GM21723 (cell line): ENCODE data around the gene LPCAT3.
A peak's percentile ranks its signal among the peaks of the same experiment; 100 is the strongest.
"Not testable (repeated sequence)": the region's sequence is repeated elsewhere in the genome, so short reads cannot be mapped to it uniquely, and the experiment has no call there.

Experiments
- ATAC-seq: cut with Tn5 transposase; IDR thresholded peaks from one replicate; pipeline ENCODE4 v1.9.1; 2021; ENCODE audit warnings: mild to moderate bottlenecking, moderate library complexity; ENCODE audit not compliant: unreplicated experiment

Gene LPCAT3

GRCh38 chr12:7037411-7037810, 19.1 kb upstream of the LPCAT3 start:
- ATAC-seq, result not testable (repeated sequence)

- ATAC-seq, result no peak
These were observed 17.2 kb upstream of the LPCAT3 start for GRCh38 chr12:7035463-7035862.

GRCh38 chr12:7034464-7034863, 16.2 kb upstream of the LPCAT3 start:
- ATAC-seq, result no peak

GRCh38 chr12:7032990-7033389, 14.7 kb upstream of the LPCAT3 start:
- ATAC-seq, result no peak

GRCh38 chr12:7031306-7031705, 13.0 kb upstream of the LPCAT3 start:
- ATAC-seq, result no peak

GRCh38 chr12:7026854-7027253, 8.6 kb upstream of the LPCAT3 start:
- ATAC-seq, result no peak

GRCh38 chr12:7023114-7023513, 4.8 kb upstream of the LPCAT3 start:
- no peak for ATAC-seq

- no peak for ATAC-seq
These were observed 3.7 kb upstream of the LPCAT3 start for GRCh38 chr12:7021956-7022355.

- ATAC-seq, result no peak
These were observed 830 bp upstream of the LPCAT3 start for GRCh38 chr12:7019043-7019569.

- ATAC-seq, result peak; percentile 13
These were observed 366 bp downstream of the LPCAT3 start for GRCh38 chr12:7017870-7018349.

GRCh38 chr12:7016958-7017571, 1.2 kb downstream of the LPCAT3 start:
- ATAC-seq, result no peak

- ATAC-seq, result no peak
These were observed 2.5 kb downstream of the LPCAT3 start for GRCh38 chr12:7015555-7016370.

GRCh38 chr12:7013101-7013500, 5.2 kb downstream of the LPCAT3 start:
- no peak for ATAC-seq

- ATAC-seq, result no peak
These were observed 6.2 kb downstream of the LPCAT3 start for GRCh38 chr12:7012024-7012607.

GRCh38 chr12:7011398-7011797, 6.9 kb downstream of the LPCAT3 start:
- not testable (repeated sequence) for ATAC-seq

- ATAC-seq, result no peak
These were observed 8.8 kb downstream of the LPCAT3 start for GRCh38 chr12:7009512-7009911.

- no peak for ATAC-seq
These were observed 9.4 kb downstream of the LPCAT3 start for GRCh38 chr12:7008864-7009263.

- ATAC-seq, result no peak
These were observed 11.6 kb downstream of the LPCAT3 start for GRCh38 chr12:7006639-7007038.

- ATAC-seq, result no peak
These were observed 13.0 kb downstream of the LPCAT3 start for GRCh38 chr12:7005311-7005710.

GRCh38 chr12:7004840-7005239, 13.4 kb downstream of the LPCAT3 start:
- ATAC-seq, result no peak

- no peak for ATAC-seq
These were observed 13.9 kb downstream of the LPCAT3 start for GRCh38 chr12:7004287-7004803.
